HFF-Myc (cell line): ENCODE results near the gene ZNF467.
A peak's percentile ranks its signal among the peaks of the same experiment; 100 is the strongest.

Experiments used
- DNase-seq: peaks from one replicate; pipeline ENCODE4 v3.0.0-alpha.2; 2011; ENCODE audit warnings: low read depth; ENCODE audit errors: extremely low read depth
- H3K4me3 ChIP-seq: replicated peaks from 2 replicates; pipeline ENCODE4 v1.5.1; 2011; ENCODE audit warnings: low read depth, mild to moderate bottlenecking, control low read depth, low read length
- TF ChIP-seq, protein P1 (sequence below): IDR thresholded peaks from 2 replicates; pipeline ENCODE4 v1.5.1; 2012; ENCODE audit warnings: mild to moderate bottlenecking, low read depth, low read length, control low read depth; ENCODE audit errors: missing control alignments

Gene ZNF467

DNA sequence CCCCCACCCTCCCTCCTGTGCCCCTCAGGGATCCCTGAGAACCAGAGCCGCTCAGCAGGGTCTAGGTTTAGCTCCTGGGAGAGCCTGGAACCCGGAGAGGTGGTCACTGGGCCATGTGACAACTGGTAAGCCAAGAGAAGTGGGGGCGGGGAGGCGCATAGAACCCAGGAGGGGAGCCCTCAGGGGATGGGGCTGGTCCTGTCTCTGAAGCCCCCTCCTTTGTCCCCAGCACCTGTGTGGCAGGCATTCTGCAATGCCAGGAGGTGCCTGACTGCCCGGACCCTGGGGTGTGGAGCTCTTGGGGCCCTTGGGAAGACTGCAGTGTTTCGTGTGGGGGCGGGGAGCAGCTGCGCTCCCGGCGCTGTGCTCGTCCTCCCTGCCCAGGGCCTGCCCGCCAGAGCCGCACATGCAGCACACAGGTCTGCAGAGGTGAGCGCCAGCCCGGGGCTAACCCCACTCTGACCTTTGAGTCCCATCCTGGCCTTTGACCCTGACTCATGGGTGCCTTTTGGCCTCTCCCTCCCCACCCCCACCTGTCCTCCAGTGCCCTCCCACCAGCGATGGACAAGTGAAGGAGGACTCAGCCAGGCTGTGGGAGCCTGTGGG, 42.4 kb upstream of the ZNF467 start:
- no peak overlapping the region for H3K4me3 ChIP-seq
- TF ChIP-seq, protein P1, sequence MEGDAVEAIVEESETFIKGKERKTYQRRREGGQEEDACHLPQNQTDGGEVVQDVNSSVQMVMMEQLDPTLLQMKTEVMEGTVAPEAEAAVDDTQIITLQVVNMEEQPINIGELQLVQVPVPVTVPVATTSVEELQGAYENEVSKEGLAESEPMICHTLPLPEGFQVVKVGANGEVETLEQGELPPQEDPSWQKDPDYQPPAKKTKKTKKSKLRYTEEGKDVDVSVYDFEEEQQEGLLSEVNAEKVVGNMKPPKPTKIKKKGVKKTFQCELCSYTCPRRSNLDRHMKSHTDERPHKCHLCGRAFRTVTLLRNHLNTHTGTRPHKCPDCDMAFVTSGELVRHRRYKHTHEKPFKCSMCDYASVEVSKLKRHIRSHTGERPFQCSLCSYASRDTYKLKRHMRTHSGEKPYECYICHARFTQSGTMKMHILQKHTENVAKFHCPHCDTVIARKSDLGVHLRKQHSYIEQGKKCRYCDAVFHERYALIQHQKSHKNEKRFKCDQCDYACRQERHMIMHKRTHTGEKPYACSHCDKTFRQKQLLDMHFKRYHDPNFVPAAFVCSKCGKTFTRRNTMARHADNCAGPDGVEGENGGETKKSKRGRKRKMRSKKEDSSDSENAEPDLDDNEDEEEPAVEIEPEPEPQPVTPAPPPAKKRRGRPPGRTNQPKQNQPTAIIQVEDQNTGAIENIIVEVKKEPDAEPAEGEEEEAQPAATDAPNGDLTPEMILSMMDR, result no peak
- no peak for DNase-seq

DNA sequence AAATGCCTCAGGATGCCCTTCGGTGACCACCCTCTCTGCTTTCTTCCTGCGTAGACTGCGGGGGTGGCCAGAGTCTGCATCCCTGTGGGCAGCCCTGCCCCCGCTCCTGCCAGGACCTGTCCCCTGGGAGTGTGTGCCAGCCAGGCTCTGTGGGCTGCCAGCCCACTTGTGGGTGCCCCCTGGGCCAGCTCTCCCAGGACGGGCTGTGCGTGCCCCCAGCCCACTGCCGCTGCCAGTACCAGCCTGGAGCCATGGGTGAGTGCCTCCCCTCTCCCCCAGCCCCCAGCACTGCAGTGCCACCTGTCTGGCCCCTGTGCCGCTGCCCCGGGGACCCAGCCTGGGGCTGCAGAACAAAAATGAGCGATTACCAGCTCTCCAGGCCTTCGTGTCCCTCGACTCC, 41.7 kb upstream of the ZNF467 start:
- TF ChIP-seq, protein P1, result no peak
- DNase-seq, result no peak

DNA sequence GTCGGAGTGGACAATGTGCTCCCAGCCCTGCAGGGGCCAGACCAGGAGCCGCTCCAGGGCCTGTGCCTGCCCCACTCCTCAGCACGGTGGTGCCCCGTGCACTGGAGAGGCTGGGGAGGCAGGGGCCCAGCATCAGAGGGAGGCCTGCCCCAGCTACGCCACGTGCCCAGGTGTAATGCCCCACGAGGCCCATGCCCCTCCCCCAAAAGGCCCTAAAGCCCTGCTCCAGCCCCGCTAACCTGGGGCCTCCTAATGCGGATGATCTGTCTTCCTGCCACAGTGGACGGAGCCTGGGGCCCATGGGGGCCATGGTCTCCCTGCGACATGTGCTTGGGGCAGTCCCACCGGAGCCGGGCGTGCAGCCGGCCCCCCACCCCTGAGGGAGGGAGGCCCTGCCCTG, 41.1 kb upstream of the ZNF467 start:
- TF ChIP-seq, protein P1, result no peak
- no peak for DNase-seq
- no peak overlapping the region for H3K4me3 ChIP-seq

More for the DNA sequence above, 41.7 kb upstream of the ZNF467 start:
- H3K4me3 ChIP-seq, result no peak overlapping the region

DNA sequence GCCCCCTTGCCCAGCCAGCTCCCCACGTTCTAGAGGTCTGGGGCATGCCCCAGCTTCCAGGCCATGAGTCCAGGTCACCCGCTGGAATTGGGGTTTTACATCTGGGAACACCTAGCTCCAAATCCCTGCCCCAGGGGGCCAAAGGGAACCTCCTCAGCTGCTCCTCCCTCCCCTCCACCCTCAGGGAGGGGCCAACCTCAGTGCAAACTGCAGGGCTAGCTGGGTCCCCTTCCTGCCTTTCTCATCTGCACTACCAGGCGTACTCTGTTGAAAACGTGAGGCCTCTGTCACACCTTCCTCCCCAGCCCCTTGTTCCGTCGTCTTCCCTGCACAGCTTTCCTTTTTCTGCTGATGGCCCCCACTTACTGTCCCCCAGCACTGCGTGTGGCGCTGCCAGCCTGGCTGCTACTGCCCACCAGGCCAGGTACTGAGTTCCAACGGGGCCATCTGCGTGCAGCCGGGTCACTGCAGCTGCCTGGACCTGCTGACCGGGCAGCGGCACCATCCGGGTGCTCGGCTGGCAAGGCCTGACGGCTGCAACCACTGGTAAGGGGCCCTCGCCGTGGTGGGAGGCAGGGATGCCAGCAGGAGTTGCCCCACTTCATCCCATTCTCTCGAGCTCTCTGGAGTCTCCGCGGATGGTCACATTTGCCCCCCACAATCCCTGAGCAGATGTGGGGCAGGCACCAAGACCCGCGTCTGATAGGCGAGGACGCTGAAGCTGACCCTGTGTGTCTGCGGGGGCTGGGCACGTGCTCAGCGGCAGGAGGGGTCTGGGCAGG, 40.1 kb upstream of the ZNF467 start:
- TF ChIP-seq, protein P1, result no peak
- no peak overlapping the region for H3K4me3 ChIP-seq
- DNase-seq, result no peak

DNA sequence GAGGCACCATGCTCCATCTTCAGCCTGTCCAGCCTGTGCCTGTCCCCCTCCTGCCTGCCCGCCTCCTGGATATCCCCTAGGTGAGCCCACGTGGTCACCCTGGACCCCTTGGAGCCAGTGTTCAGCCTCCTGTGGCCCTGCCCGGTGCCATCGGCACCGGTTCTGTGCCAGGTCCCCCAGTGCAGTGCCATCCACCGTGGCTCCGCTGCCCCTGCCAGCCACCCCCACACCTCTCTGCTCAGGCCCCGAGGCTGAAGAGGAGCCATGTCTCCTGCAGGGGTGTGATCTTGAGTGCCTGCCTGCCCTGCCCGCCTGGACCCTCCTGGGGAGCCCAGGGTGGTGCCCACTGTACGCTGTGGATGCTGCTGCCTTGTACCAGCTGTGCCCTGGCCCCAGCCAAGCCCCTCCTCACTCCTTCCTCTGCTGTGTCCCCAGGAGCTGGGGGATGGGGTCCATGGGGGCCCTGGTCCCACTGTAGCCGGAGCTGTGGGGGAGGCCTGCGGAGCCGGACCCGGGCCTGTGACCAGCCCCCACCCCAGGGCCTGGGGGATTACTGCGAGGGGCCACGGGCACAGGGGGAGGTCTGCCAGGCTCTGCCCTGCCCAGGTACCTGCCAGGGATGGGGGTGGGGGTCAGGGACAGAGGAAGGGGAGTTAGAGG, 38.6 kb upstream of the ZNF467 start:
- DNase-seq, result no peak
- TF ChIP-seq, protein P1, result no peak
- no peak overlapping the region for H3K4me3 ChIP-seq

DNA sequence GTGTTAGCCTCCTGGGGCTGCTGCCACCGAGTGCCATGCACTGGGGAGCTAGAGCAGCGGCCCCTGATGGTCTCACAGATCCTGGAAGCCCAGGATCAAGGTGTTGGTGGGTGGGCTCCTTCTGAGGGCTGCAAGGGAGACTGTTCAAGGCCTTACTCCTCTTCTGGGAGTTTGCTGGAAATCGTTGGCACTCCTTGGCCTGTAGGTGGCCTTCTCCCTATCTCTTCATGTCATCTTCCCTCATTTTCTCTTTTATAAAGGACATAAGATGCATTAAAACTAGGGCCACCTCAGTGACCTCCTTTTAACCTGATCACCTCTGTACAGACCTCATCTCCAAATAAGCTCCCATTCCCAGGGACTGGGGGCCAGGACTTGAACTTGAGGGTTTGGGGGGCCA, 37.8 kb upstream of the ZNF467 start:
- no peak overlapping the region for H3K4me3 ChIP-seq
- DNase-seq, result no peak
- TF ChIP-seq, protein P1, result peak; percentile 33
